ENCODE data around the gene TMEM33.

TMEM33 gene

GRCh38 chr4:41990365-41991111 is 55.3 kb downstream of the TMEM33 start, which contains the start of gene SLC30A9:
Gene SLC30A9, plus strand, starts transcription at chr4:41990530. Its CDS starts 122 bp downstream, at chr4:41990652.
- in situ Hi-C loops (cut with HindIII; ENCODE audit: low pct_ligation_motif_present, low pct_unique_long_range_greater_than_20kb, low sequenced_read_pairs) = no loop called here
- DNase-seq = peak; percentile 92

- DNase-seq = peak; percentile 12
- in situ Hi-C loops (cut with HindIII; ENCODE audit: low pct_ligation_motif_present, low pct_unique_long_range_greater_than_20kb, low sequenced_read_pairs) = no loop called here
Measured at GRCh38 chr4:41991916-41992767, 56.9 kb downstream of the TMEM33 start.

- no peak for DNase-seq
- in situ Hi-C loops (cut with HindIII; ENCODE audit: low pct_ligation_motif_present, low pct_unique_long_range_greater_than_20kb, low sequenced_read_pairs) = no loop called here
Measured at GRCh38 chr4:41992967-41993857, 58.0 kb downstream of the TMEM33 start.

GRCh38 chr4:41994461-41994985 is 59.3 kb downstream of the TMEM33 start:
- in situ Hi-C loops (cut with HindIII; ENCODE audit: low pct_ligation_motif_present, low pct_unique_long_range_greater_than_20kb, low sequenced_read_pairs) = no loop called here
- no peak for DNase-seq

DNA sequence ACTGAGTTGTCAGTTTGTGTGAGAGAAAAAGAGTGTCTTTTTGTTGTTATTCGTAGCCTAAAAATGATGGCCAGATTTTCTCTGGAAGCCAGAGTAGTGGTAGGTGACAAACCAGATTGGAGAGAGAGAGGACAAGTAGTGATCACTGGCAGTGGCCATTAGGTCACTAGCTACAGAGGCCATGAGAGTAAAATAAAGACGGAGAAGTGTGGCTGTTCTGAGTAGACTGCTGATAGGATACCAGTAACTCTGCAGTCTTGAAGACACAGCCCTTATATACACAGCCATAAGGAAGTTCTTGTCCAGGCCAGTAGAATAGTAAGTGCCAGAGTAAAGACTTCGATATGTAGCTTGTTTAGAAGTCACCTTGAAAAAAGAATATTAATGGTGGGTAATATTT is 62.8 kb downstream of the TMEM33 start:
- in situ Hi-C loops (cut with HindIII; ENCODE audit: low pct_ligation_motif_present, low pct_unique_long_range_greater_than_20kb, low sequenced_read_pairs) = no loop called here
- no peak for DNase-seq

- in situ Hi-C loops (cut with HindIII; ENCODE audit: low pct_ligation_motif_present, low pct_unique_long_range_greater_than_20kb, low sequenced_read_pairs) = no loop called here
- no peak for DNase-seq
Measured at GRCh38 chr4:41999321-41999720, 64.1 kb downstream of the TMEM33 start.

GRCh38 chr4:42008011-42008786 is 73.0 kb downstream of the TMEM33 start:
- no peak for DNase-seq
- in situ Hi-C loops (cut with HindIII; ENCODE audit: low pct_ligation_motif_present, low pct_unique_long_range_greater_than_20kb, low sequenced_read_pairs) = no loop called here

Data from ACHN (cell line).